Sigmoid colon (tissue), 7 donors: ENCODE measurements around the gene HRH2. TPM values are rescaled to one million over a fixed set of nuclear protein-coding genes. Genes with fewer than 3 reads are reported as not detected.

ENCODE experiments used
- DNase-seq: peaks from one replicate; pipeline ENCODE4 v3.0.0-alpha.2; 2019
- H3K27ac ChIP-seq, 4 donors: fragments of 200-600 bp; sonication (generic); one replicate each; pipeline ENCODE4 v1.5.1; 2016 to 2019; ENCODE audit warnings: mild to moderate bottlenecking in 1 of 4
- H3K27me3 ChIP-seq, 3 donors: fragments of 200-600 bp; sonication (generic); one replicate each; pipeline ENCODE4 v1.5.1; 2019; ENCODE audit warnings: mild to moderate bottlenecking in 1 of 3
- H3K36me3 ChIP-seq, 4 donors: fragments of 200-600 bp; sonication (generic); one replicate each; pipeline ENCODE4 v1.5.1; 2016 to 2019
- H3K4me1 ChIP-seq, 4 donors: fragments of 200-600 bp; sonication (generic); one replicate each; pipeline ENCODE4 v1.5.1; 2017 to 2019
- H3K4me3 ChIP-seq, 4 donors: fragments of 200-600 bp; sonication (generic); one replicate each; pipeline ENCODE4 v1.5.1; 2017 to 2019; ENCODE audit warnings: mild to moderate bottlenecking in 2 of 4, moderate library complexity in 1 of 4
- H3K9me3 ChIP-seq, 4 donors: fragments of 200-600 bp in 3 of 4; sonication (generic) in 3 of 4; one replicate each; pipeline versions ENCODE4 v1.5.1 to v1.6.1; 2013 to 2019
- CTCF ChIP-seq, 4 experiments: fragments of 450-650 bp in 3 of 4; fragments of 200-600 bp in 1 of 4; IDR thresholded peaks; one replicate each; pipeline ENCODE4 v1.5.1; 2016 to 2019; ENCODE audit warnings: antibody characterized with exemption in 4 of 4, mild to moderate bottlenecking in 3 of 4, moderate library complexity in 2 of 4
- EP300 ChIP-seq, 4 donors: sonication (generic); formaldehyde crosslinking; IDR thresholded peaks; one replicate each; pipeline ENCODE4 v1.6.1; 2017; ENCODE audit warnings: antibody characterized with exemption in 4 of 4
- POLR2A ChIP-seq, 2 donors: fragments of 450-650 bp; IDR thresholded peaks; one replicate each; pipeline ENCODE4 v1.6.1; 2016; ENCODE audit warnings: antibody characterized with exemption in 2 of 2, mild to moderate bottlenecking in 2 of 2, moderate library complexity in 2 of 2
- POLR2AphosphoS5 ChIP-seq, 4 donors: sonication (generic); formaldehyde crosslinking; IDR thresholded peaks; one replicate each; pipeline ENCODE4 v1.6.1; 2017; ENCODE audit warnings: antibody characterized with exemption in 4 of 4
- WGBS, 2 donors: extraction: QIAGEN DNeasy Blood & Tissue Kit; methylation state at CpG; one replicate each; pipeline ENCODE4 v1.1.7; 2013; 5-methylcytosine and 5-hydroxymethylcytosine counted together
- intact Hi-C: fragments of 100-400 bp; cut with DNase I; formaldehyde crosslinking; loops from one replicate; pipeline ENCODE4 v1.15.1; 2023
- polyA plus RNA-seq, 3 donors: library from polyadenylated mRNA; stranded (reverse); fragments of 200-250 nt; gene quantifications; one replicate each; pipeline ENCODE4 v1.2.3, GENCODE V29; 2013
- total RNA-seq, 4 donors: library from RNA; depleted of rRNA; stranded (reverse); fragments of >200 nt; gene quantifications; one replicate each; pipeline ENCODE4 v1.1.0, GENCODE V29; 2016
- donor health status: healthy with polysubstance abuse.
- donor health status: Bipolar disorder and iron deficiency.
- donor health status: healthy.

Gene HRH2
- total and polyA plus RNA-seq, 7 donors, result under 0.01 to 3.8 (median 1.5) TPM

GRCh38 chr5:175672976-175673648 lies 15.2 kb downstream of the HRH2 start:
- 60 to 73% methylated on average over 12 of the region's 12 CpGs for WGBS, 2 donors
- intact Hi-C loops, result no loop called here
- DNase-seq, result no peak
- Histone ChIP-seq H3K36me3 (no peaks in the 10 kb centered on the region), H3K27ac (no peak overlapping the region), H3K4me1 (no peaks in the 10 kb centered on the region), H3K9me3 (no peaks in the 10 kb centered on the region), H3K4me3 (no peak overlapping the region), H3K27me3 (no peaks in the 10 kb centered on the region)
- TF ChIP-seq POLR2A (IDR thresholded peaks at IDR 0.05), result no peak
- TF ChIP-seq EP300 (IDR thresholded peaks at IDR 0.05), result no peak
- no peak for TF ChIP-seq CTCF (IDR thresholded peaks at IDR 0.05)
- TF ChIP-seq POLR2AphosphoS5 (IDR thresholded peaks at IDR 0.05), result no peak

GRCh38 chr5:175674731-175675346 lies 17.0 kb downstream of the HRH2 start:
- Histone ChIP-seq H3K9me3 (no peaks in the 10 kb centered on the region), H3K36me3 (no peaks in the 10 kb centered on the region), H3K4me3 (no peak overlapping the region), H3K27ac (no peak overlapping the region), H3K27me3 (no peaks in the 10 kb centered on the region), H3K4me1 (no peaks in the 10 kb centered on the region)
- no peak for DNase-seq
- WGBS, 2 donors, result 51 to 69% methylated on average over 5 of the region's 5 CpGs
- TF ChIP-seq POLR2AphosphoS5 (IDR thresholded peaks at IDR 0.05), result no peak
- no peak for TF ChIP-seq CTCF (IDR thresholded peaks at IDR 0.05)
- TF ChIP-seq POLR2A (IDR thresholded peaks at IDR 0.05), result no peak
- no peak for TF ChIP-seq EP300 (IDR thresholded peaks at IDR 0.05)
- intact Hi-C loops, result no loop called here

DNA sequence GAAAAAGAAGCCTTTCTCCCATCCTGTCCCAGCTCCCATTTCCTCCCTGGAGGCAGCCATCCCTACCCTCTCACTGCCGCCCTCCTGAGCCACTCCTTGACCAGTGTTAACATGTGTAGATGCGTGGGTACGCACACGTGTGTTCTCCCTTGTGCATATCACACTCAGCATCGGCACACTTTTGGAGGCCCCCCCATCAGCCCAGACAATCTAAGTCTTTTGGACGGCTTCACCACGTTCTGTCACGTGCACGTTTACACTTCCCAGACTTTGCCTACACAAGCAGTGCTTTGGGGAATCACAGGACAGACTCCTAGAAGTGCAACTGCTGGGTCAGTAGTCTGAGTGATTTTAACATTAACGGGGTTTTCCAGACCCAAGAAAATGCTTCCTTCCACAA lies 18.0 kb downstream of the HRH2 start:
- no peaks in the 10 kb centered on the region for H3K9me3 ChIP-seq
- WGBS, 2 donors, result 75 to 79% methylated on average over 10 of the region's 10 CpGs
- H3K4me3 ChIP-seq, result no peak overlapping the region
- no peak for DNase-seq
- H3K36me3 ChIP-seq, result no peaks in the 10 kb centered on the region
- H3K4me1 ChIP-seq, result no peaks in the 10 kb centered on the region
- TF ChIP-seq POLR2AphosphoS5 (IDR thresholded peaks at IDR 0.05), result no peak
- TF ChIP-seq CTCF (IDR thresholded peaks at IDR 0.05), result no peak
- no peak for TF ChIP-seq EP300 (IDR thresholded peaks at IDR 0.05)
- TF ChIP-seq POLR2A (IDR thresholded peaks at IDR 0.05), result no peak
- H3K27me3 ChIP-seq, result peaks cover 0 to 6% (median 0%) of the 10 kb centered on the region in 3 donors
- no peak overlapping the region for H3K27ac ChIP-seq
- intact Hi-C loops, result no loop called here

DNA sequence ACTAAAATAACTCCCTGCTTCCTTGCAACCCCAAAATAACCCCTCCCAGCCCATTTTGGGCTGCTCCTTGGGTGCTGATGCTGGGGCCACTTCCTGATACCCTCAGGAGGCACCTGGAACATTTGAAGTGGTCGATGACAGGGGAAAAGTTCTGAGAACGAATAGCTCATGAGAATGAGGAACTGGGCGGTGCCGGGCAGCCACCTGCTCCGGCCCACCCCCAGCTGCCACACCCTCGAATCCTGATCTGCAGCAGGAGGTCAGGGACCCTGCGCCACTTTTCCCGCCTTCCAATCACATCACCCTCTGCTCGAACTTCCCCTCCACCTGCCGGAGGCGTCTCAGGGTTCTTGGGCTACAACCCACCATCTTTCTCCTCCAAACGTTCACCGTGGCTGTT lies 19.7 kb downstream of the HRH2 start:
- intact Hi-C loops, result no loop called here
- WGBS, 2 donors, result 55 to 56% methylated on average over 13 of the region's 13 CpGs
- no peaks in the 10 kb centered on the region for H3K36me3 ChIP-seq
- no peaks in the 10 kb centered on the region for H3K9me3 ChIP-seq
- H3K27me3 ChIP-seq, result peaks cover 0 to 11% (median 0%) of the 10 kb centered on the region in 3 donors
- H3K27ac ChIP-seq, result no peak overlapping the region
- H3K4me1 ChIP-seq, result no peaks in the 10 kb centered on the region
- H3K4me3 ChIP-seq, result no peak overlapping the region
- no peak for DNase-seq
- TF ChIP-seq EP300 (IDR thresholded peaks at IDR 0.05), result no peak
- TF ChIP-seq POLR2A (IDR thresholded peaks at IDR 0.05), result no peak
- TF ChIP-seq POLR2AphosphoS5 (IDR thresholded peaks at IDR 0.05), result no peak
- no peak for TF ChIP-seq CTCF (IDR thresholded peaks at IDR 0.05)
